Adrenal gland (tissue), 5 donors: ENCODE data around the gene PLS1.

ENCODE experiments used
- POLR2A ChIP-seq, 2 donors: fragments of 450-650 bp; IDR thresholded peaks; one replicate each; pipeline ENCODE4 v1.6.1; 2017; ENCODE audit warnings: antibody characterized with exemption in 2 of 2, mild to moderate bottlenecking in 2 of 2, moderate library complexity in 1 of 2
- TF ChIP-seq, protein P1 (sequence below), 6 experiments: fragments of 450-650 bp in 4 of 6; fragments of 200-600 bp in 2 of 6; sonication (generic) in 1 of 6; IDR thresholded peaks; 1 replicate in 5 of 6; 2 replicates in 1 of 6; pipeline versions ENCODE4 v1.5.1 to v1.8.0; 2016 to 2021; ENCODE audit warnings: antibody characterized with exemption in 6 of 6, mild to moderate bottlenecking in 2 of 6, moderate library complexity in 1 of 6
- donor health status: DM: no; HTN: no; CAD: no.

DNA sequence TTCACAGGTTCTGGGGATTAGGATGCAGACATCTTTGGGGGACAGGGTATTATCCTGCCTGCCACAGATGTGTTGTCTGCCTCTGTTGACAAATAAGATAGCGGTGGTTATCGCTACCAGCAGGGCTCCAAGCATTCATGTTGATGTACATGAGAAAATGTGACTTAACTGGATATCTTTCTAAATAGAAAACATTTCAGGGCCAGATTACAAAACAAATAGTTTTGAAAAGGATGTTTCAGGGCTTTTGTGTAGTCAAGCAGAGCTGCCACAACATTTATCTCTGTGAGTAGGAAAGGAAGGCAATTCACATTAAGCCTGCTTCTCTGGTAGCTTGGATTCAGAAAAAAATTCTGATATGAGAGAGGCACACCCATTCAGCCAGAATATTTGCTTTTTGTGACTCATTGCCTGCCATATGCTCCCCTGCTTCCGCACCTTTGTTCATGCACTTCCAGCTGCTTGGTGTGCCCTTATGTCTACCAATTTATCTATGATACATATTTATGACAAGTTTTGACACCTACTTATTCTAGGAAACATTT is 22.8 kb downstream of the PLS1 start:
- TF ChIP-seq POLR2A (IDR thresholded peaks at IDR 0.05): no peak
- TF ChIP-seq, protein P1, sequence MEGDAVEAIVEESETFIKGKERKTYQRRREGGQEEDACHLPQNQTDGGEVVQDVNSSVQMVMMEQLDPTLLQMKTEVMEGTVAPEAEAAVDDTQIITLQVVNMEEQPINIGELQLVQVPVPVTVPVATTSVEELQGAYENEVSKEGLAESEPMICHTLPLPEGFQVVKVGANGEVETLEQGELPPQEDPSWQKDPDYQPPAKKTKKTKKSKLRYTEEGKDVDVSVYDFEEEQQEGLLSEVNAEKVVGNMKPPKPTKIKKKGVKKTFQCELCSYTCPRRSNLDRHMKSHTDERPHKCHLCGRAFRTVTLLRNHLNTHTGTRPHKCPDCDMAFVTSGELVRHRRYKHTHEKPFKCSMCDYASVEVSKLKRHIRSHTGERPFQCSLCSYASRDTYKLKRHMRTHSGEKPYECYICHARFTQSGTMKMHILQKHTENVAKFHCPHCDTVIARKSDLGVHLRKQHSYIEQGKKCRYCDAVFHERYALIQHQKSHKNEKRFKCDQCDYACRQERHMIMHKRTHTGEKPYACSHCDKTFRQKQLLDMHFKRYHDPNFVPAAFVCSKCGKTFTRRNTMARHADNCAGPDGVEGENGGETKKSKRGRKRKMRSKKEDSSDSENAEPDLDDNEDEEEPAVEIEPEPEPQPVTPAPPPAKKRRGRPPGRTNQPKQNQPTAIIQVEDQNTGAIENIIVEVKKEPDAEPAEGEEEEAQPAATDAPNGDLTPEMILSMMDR (IDR thresholded peaks at IDR 0.05): no peak
